Superior temporal gyrus (tissue), 1 donor: ENCODE data around the gene KRT15.
A peak's percentile ranks its signal among the peaks of the same experiment; 100 is the strongest.

ENCODE experiments used
- DNase-seq: peaks from one replicate; pipeline ENCODE4 v3.0.0-alpha.2; 2016; ENCODE audit errors: extremely low spot score

Gene KRT15

GRCh38 chr17:41481036-41481435 is 37.7 kb downstream of the KRT15 start, which contains the start of gene KRT35:
Gene KRT35, minus strand, starts transcription at chr17:41481151. Its CDS starts 54 bp downstream, at chr17:41481097.
- no peak for DNase-seq

- no peak for DNase-seq
These were observed 38.1 kb downstream of the KRT15 start for GRCh38 chr17:41480581-41480980.

GRCh38 chr17:41480136-41480535 is 38.6 kb downstream of the KRT15 start:
- no peak for DNase-seq

- DNase-seq: no peak
These were observed 40.5 kb downstream of the KRT15 start for GRCh38 chr17:41478237-41478636.

- DNase-seq: no peak
These were observed 41.5 kb downstream of the KRT15 start for GRCh38 chr17:41476866-41477815.

GRCh38 chr17:41475421-41475820 is 43.3 kb downstream of the KRT15 start:
- no peak for DNase-seq

- no peak for DNase-seq
These were observed 43.8 kb downstream of the KRT15 start for GRCh38 chr17:41474863-41475262.

GRCh38 chr17:41468346-41468745 is 50.3 kb downstream of the KRT15 start:
- DNase-seq: no peak

GRCh38 chr17:41467561-41467960 is 51.1 kb downstream of the KRT15 start:
- peak; percentile 13 for DNase-seq

GRCh38 chr17:41466988-41467387 is 51.7 kb downstream of the KRT15 start, which contains the start of gene KRT32:
Gene KRT32, minus strand, starts transcription at chr17:41467386. Its CDS starts 61 bp downstream, at chr17:41467325.
- no peak for DNase-seq

GRCh38 chr17:41464682-41465081 is 54.0 kb downstream of the KRT15 start:
- peak; percentile 70 for DNase-seq

GRCh38 chr17:41464173-41464572 is 54.5 kb downstream of the KRT15 start:
- no peak for DNase-seq

- DNase-seq: no peak
These were observed 54.9 kb downstream of the KRT15 start for GRCh38 chr17:41463746-41464145.
